Astrocyte of the cerebellum (primary cell): Measurements from ENCODE around the gene UBN1.

Experiments used
- DNase-seq: peaks from one replicate; pipeline ENCODE4 v3.0.0-alpha.2; 2011; ENCODE audit warnings: low read depth
- H3K4me3 ChIP-seq: 2 replicates; pipeline ENCODE4 v1.5.1; 2011; ENCODE audit warnings: mild to moderate bottlenecking, low read depth, low read length, moderate library complexity
- in situ Hi-C: cut with HindIII; loops from 2 replicates; pipeline ENCODE4 v1.10.0; 2017; ENCODE audit warnings: low sequenced_read_pairs
- TF ChIP-seq, protein P1 (sequence below): IDR thresholded peaks from 2 replicates; pipeline ENCODE4 v1.5.1; 2012; ENCODE audit warnings: low read length, low read depth, moderate library complexity, mild to moderate bottlenecking; ENCODE audit errors: missing control alignments

The UBN1 gene

DNA sequence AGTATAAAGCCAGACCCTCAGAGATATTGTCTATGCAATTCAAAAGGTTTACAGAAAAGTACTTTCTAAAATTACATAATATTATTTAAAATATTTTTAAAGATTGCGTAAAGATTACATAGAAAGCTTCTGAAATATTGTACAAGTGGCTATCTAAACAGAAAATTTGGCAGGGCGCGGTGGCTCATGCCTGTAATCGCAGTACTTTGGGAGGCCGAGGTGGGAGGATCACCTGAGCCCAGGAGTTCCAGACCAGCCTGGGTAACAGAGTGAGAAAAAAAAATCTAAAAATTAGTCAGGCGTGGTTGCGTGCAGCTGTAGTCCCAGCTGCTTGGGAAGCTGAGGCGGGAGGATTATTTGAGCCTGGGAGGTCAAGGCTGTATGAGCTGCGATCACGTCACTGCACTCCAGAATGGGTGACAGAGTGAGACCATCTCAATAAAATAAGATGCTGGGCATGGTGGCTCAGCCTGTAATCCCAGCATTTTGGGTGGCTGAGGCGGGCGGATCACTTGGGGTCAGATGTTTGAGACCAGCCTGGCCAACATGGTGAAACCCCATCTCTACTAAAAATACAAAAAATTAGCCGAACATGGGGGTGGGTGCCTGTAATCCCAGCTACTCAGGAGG is 18.1 kb downstream of the UBN1 start:
- H3K4me3 ChIP-seq = no peak overlapping the region
- no peak for DNase-seq
- in situ Hi-C loops = loop anchor here (5.0 kb wide), 3 partner anchors 33 to 77 kb away; no protein-coding TSS in a partner anchor
- TF ChIP-seq, protein P1, sequence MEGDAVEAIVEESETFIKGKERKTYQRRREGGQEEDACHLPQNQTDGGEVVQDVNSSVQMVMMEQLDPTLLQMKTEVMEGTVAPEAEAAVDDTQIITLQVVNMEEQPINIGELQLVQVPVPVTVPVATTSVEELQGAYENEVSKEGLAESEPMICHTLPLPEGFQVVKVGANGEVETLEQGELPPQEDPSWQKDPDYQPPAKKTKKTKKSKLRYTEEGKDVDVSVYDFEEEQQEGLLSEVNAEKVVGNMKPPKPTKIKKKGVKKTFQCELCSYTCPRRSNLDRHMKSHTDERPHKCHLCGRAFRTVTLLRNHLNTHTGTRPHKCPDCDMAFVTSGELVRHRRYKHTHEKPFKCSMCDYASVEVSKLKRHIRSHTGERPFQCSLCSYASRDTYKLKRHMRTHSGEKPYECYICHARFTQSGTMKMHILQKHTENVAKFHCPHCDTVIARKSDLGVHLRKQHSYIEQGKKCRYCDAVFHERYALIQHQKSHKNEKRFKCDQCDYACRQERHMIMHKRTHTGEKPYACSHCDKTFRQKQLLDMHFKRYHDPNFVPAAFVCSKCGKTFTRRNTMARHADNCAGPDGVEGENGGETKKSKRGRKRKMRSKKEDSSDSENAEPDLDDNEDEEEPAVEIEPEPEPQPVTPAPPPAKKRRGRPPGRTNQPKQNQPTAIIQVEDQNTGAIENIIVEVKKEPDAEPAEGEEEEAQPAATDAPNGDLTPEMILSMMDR = no peak

DNA sequence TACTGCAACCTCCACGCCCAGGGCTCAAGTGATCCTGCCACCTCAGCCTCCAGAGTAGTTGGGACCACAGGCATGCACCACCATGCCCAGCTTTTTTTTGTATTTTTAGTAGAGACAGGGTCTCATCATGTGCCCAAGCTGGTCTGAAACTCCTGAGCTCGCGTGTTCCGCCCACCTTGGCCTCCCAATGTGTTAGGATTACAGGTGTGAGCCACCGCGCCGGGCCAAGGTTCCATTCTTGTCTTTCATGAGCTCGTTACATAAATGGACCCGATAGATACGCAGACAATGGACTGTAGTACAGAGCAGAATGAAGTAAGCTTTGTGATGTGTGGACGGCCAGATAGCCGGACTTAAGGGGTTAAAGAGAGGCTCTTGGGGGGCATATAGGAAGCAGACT is 19.3 kb downstream of the UBN1 start:
- no peak overlapping the region for H3K4me3 ChIP-seq
- TF ChIP-seq, protein P1 = no peak
- DNase-seq = no peak
- in situ Hi-C loops = loop anchor here (5.0 kb wide), 3 partner anchors 34 to 76 kb away; no protein-coding TSS in a partner anchor

- no peak overlapping the region for H3K4me3 ChIP-seq
Observed at GRCh38 chr16:4868026-4868425, 20.7 kb downstream of the UBN1 start.

DNA sequence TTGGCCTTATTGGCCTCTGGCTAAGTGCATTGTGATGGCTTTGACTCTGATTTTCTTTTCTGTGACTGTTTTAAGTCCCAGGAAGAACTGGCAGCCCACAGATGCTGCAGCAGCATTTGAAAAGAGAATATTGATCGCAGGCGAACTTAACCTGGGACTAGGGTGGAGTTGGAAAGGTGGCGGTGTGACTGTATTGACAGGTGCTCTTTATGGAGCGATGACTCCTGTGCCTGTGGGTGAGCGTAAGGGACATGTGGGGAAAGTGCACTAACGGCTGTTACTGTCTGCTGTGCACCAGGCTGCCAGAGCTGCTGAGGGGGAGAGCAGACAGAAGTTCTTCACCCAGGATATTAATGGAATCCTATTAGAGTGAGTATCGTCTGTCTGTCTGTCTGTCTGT is 21.3 kb downstream of the UBN1 start:
- no peak overlapping the region for H3K4me3 ChIP-seq
- TF ChIP-seq, protein P1 = no peak
- in situ Hi-C loops = loop anchor here (5.0 kb wide), 3 partner anchors 36 to 74 kb away; no protein-coding TSS in a partner anchor
- no peak for DNase-seq

More at GRCh38 chr16:4868026-4868425, 20.7 kb downstream of the UBN1 start:
- TF ChIP-seq, protein P1 = no peak
- DNase-seq = no peak
- in situ Hi-C loops = loop anchor here (5.0 kb wide), 3 partner anchors 36 to 74 kb away; no protein-coding TSS in a partner anchor

GRCh38 chr16:4869147-4869805 is 22.0 kb downstream of the UBN1 start:
- in situ Hi-C loops = loop anchor here (5.0 kb wide), 3 partner anchors 37 to 73 kb away; no protein-coding TSS in a partner anchor
- no peak overlapping the region for H3K4me3 ChIP-seq
- DNase-seq = no peak
- TF ChIP-seq, protein P1 = no peak

GRCh38 chr16:4870138-4870671 is 22.9 kb downstream of the UBN1 start:
- TF ChIP-seq, protein P1 = no peak
- in situ Hi-C loops = no loop called here
- no peak for DNase-seq
- H3K4me3 ChIP-seq = no peak overlapping the region
